Neutrophil (primary cell): Measurements from ENCODE around the gene KICS2.
A peak's percentile ranks its signal among the peaks of the same experiment; 100 is the strongest.

ENCODE experiments used
- H3K27ac ChIP-seq: fragments of 200-600 bp; sonication (generic); 2 replicates; pipeline ENCODE4 v1.5.1; 2016; ENCODE audit warnings: mild to moderate bottlenecking, moderate library complexity
- H3K27me3 ChIP-seq: fragments of 200-600 bp; sonication (generic); 2 replicates; pipeline ENCODE4 v1.6.0; 2016; ENCODE audit warnings: mild to moderate bottlenecking
- H3K36me3 ChIP-seq: fragments of 200-600 bp; sonication (generic); 2 replicates; pipeline ENCODE4 v1.5.1; 2017
- H3K4me1 ChIP-seq, 2 experiments: fragments of 200-600 bp in 1 of 2; sonication (generic) in 1 of 2; 1 replicate in 1 of 2; 2 replicates in 1 of 2; pipeline versions ENCODE4 v1.5.1 to v1.6.1; 2013 to 2016; ENCODE audit warnings: low read depth in 1 of 2, low read length in 1 of 2, mild to moderate bottlenecking in 1 of 2, moderate library complexity in 1 of 2; ENCODE audit not compliant: control insufficient read depth in 1 of 2, insufficient read depth in 1 of 2
- H3K4me3 ChIP-seq, 2 experiments: fragments of 200-600 bp in 1 of 2; sonication (generic) in 1 of 2; 1 replicate in 1 of 2; 2 replicates in 1 of 2; pipeline ENCODE4 v1.5.1; 2013 to 2016; ENCODE audit warnings: low read depth in 1 of 2, low read length in 1 of 2, mild to moderate bottlenecking in 1 of 2, moderate library complexity in 1 of 2
- H3K9me3 ChIP-seq: fragments of 200-600 bp; sonication (generic); 2 replicates; pipeline ENCODE4 v1.5.1; 2016
- CTCF ChIP-seq: fragments of 200-600 bp; sonication (generic); IDR thresholded peaks from 2 replicates; pipeline ENCODE4 v1.5.1; 2016; ENCODE audit warnings: antibody characterized with exemption

The KICS2 gene

DNA sequence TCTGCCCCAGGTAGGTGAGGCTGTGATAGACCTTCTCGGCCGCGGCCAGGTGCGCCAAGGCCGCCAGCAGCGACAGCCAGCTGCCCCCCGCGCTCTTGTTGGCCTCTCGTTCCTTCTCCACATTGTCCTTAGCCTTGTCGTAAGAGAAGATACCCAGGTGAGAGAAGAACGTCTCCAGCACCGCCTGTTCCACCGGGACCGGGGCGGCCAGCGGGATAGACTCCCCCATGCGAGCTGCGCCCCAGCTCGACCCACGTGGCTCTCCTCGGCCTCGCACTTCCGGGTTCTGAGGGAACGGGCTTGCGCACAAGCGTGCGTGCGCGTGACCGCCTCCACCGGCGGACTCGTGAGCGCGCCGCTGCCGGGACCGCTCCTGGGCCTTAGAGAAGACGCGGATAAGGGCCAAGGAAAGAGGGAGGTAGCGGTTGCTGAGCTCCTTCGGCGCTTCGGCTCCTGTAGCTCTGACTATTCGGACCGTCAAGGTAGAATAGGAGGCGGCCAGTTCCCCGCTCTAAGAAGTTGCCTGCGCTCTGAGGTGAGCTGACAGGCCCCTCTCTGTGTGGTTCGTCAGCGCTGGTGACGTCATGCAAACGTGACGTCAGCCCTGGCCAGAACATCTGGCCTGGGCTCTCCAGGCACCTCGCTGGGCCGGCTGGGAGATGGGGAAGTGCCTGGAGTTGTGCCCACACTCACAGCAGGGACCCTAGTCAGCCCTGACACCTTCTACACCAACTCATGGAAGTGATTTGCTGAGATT is at the start of gene KICS2:
Gene KICS2 (minus strand): TSS at position 288 of the 757 bp plus-strand sequence. CDS start 59 bp downstream, at position 229.
- Histone ChIP-seq H3K27ac (peak within 1 kb of the TSS; percentile 70), H3K4me3 (peak within 1 kb of the TSS; percentile 75 to 84), H3K4me1 (peaks cover 8 to 11% of the 10 kb centered on the region in 2 experiments), H3K9me3 (no peaks in the 10 kb centered on the region), H3K36me3 (no peaks in the 10 kb centered on the region), H3K27me3 (peaks cover 4% of the 10 kb centered on the region)
- peak; percentile 20 for TF ChIP-seq CTCF

DNA sequence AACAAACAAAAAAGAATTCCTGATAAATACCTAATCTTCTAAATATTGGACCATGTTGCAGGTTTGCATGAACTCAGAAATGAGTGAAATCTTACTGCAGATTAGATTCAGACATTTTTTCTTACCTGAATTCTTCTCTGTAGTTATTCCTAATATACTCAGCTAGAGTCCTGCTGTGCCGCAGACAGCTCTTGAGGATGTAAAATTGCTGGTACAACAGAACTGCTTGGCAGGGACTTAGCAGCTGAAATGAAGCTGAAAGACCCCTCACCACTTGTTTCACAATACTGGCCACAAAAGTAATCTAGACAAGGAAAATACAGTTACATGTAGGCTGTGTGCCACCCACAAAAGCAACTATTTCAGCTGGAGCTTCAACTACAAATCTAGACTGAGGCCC is 48.3 kb upstream of the KICS2 start:
- Histone ChIP-seq H3K4me1 (no peaks in the 10 kb centered on the region), H3K4me3 (no peak overlapping the region), H3K36me3 (no peaks in the 10 kb centered on the region), H3K27me3 (no peaks in the 10 kb centered on the region), H3K9me3 (no peaks in the 10 kb centered on the region), H3K27ac (no peak overlapping the region)
- TF ChIP-seq CTCF, result no peak

GRCh38 chr12:64269161-64269560 is 47.1 kb upstream of the KICS2 start:
- Histone ChIP-seq H3K36me3 (no peaks in the 10 kb centered on the region), H3K27ac (no peak overlapping the region), H3K9me3 (no peaks in the 10 kb centered on the region), H3K27me3 (no peaks in the 10 kb centered on the region), H3K4me1 (no peaks in the 10 kb centered on the region), H3K4me3 (no peak overlapping the region)
- TF ChIP-seq CTCF, result no peak

DNA sequence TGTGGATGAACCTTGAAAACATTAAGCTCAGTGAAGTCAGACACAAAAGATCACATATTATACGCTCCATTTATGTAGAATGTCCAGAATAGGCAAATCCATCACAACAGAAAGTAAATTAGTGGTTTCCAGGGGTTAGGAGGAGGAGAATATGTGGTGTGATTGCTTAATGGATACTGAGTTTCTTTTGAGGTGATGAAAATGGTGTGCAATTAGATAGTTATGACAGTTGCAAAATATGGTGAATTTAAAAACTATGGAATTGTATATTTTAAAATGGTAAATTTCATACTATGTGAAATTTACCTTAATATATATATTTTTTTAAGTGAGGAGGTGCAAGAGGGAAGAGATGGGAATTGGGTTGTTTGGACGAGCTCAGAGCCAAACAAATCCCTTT is 46.3 kb upstream of the KICS2 start:
- no peaks in the 10 kb centered on the region for H3K27me3 ChIP-seq
- TF ChIP-seq CTCF, result no peak
- H3K4me3 ChIP-seq, result no peak overlapping the region
- no peaks in the 10 kb centered on the region for H3K9me3 ChIP-seq
- no peak overlapping the region for H3K27ac ChIP-seq
- H3K4me1 ChIP-seq, result no peaks in the 10 kb centered on the region
- H3K36me3 ChIP-seq, result no peaks in the 10 kb centered on the region

DNA sequence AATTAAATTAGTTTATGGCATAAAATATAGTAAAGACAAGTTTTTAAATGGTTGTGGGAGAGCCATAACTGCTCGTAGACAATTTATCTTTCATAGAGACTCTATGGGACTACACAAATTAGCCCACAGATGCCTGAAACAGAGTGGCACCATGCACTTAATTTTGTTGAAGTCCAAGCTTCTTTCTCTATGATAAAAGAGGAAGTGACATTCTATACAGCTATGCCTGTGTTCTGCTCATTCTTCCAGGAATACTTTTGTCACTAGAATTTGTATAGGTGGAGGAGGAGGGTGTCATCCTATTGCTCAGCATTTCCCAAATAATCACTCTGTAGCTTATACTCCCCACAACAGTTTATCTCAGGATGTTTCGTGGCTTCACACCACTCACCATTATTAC is 43.7 kb upstream of the KICS2 start:
- no peak overlapping the region for H3K4me3 ChIP-seq
- H3K36me3 ChIP-seq, result no peaks in the 10 kb centered on the region
- H3K4me1 ChIP-seq, result no peaks in the 10 kb centered on the region
- no peak overlapping the region for H3K27ac ChIP-seq
- no peaks in the 10 kb centered on the region for H3K9me3 ChIP-seq
- no peaks in the 10 kb centered on the region for H3K27me3 ChIP-seq
- TF ChIP-seq CTCF, result no peak
